ENCODE measurements around the gene SLC34A3.

The SLC34A3 gene

DNA sequence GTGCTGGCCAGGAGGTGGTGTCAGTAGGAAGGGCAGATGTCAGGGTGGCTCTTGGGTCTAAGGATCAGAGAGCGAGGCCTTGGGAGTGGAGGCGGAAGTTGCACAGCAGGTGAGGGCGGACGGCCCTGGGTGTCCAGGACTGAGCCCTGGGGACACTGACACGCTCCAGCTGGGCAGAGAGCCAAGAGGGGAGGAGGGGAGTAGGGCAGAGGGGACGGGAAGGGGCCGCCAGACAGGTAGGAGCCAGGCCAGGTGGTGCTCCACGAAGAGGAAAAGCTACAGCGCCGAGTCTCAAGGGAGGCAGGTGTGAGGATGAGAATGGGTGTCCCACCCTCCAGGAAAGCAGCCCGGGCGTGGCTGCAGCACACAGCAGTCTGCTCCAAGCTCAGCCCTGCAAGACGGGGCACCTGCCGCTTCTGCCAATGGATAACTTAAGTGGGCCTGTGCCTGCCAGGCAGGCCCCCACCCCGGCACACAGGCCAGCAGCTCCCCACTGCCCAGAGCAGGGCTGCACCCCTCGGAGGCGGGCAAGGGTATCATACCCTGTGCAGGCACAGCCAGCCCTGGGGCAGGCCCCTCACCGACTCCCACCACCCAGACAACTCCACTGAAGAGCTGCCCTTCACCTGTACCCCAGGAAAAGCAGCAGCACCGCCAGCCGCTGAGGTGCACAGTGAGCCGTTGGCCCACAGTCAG lies 35.0 kb upstream of the SLC34A3 start:
- DNase-seq (ENCODE audit: low spot score) = peak; percentile 47

- DNase-seq (ENCODE audit: low spot score) = peak; percentile 81
These were observed 32.4 kb upstream of the SLC34A3 start for GRCh38 chr9:137198051-137198901.

DNA sequence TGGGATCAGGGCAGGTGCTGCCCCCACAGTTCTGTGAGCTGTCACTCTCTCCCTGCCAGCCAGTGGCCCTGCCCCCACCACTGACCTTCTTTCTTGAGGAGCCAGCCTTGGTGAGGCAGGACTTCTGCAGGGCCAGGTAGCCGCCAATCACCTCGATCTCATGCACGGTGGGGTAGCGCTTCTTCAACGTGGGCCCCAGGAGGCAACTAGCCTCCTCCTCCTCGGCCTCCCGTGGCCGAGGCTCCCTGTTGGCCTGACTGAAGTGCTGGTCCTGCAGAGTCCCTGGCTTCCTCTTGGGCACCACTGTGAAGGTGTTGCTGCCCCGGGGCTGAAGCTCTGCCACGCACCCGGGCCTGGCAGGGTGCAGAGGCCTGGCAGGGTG lies 31.8 kb upstream of the SLC34A3 start:
- DNase-seq (ENCODE audit: low spot score) = no peak

GRCh38 chr9:137199411-137200121 lies 31.1 kb upstream of the SLC34A3 start:
- DNase-seq (ENCODE audit: low spot score) = no peak

DNA sequence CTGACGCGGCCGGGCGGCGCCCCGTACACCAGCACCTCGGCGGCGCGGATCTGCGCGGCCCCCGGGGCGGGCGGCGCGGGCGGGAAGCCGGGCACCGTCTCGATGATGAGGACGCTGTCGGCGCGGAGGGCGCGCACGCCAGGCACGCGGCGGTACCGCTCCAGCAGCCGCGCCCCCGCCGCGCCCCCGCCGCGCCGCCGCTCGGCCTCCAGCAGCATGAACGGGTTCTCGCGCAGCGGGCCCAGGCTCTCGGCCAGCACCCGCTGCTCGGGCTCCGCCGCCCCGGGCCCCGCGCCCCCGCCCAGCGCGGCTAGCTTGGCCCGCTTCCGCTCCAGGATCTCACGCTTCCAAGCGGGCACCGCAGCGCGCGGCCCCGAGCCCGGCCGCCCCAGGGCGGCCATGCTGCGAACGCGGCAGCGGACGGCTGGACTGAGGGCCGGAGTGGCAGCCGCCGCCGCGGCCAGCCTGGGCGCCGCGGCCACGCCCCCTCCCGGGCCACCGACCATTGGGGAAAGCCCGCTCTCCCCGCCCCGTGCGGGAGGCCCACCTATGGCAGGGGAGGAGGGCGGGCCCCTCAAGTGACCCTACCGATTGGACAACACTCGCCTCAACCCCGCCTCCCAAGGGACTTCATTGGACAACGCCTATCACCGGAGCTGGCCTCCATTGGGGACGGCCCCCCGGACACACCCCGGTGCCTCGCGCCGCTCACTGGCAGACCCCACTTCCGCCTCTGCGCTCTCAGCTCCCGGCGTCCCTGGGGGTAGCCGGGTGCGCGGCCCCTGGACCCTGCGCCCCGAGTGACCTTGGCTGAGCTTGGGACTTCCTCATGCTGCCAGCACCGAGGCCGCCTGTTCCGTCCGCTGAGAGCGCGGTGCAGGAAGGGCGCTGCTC lies 30.1 kb upstream of the SLC34A3 start, which contains the start of gene TPRN:
TPRN (minus strand) TSS at position 431 of the 894 bp plus-strand sequence; CDS start at position 401, 30 bp downstream.
- peak; percentile 99 for DNase-seq (ENCODE audit: low spot score)

- no peak for DNase-seq (ENCODE audit: low spot score)
These were observed 29.4 kb upstream of the SLC34A3 start for GRCh38 chr9:137201205-137201868.

- no peak for DNase-seq (ENCODE audit: low spot score)
These were observed 27.7 kb upstream of the SLC34A3 start for GRCh38 chr9:137202966-137203365.

- DNase-seq (ENCODE audit: low spot score) = no peak
These were observed 26.0 kb upstream of the SLC34A3 start for GRCh38 chr9:137204731-137205125.

DNA sequence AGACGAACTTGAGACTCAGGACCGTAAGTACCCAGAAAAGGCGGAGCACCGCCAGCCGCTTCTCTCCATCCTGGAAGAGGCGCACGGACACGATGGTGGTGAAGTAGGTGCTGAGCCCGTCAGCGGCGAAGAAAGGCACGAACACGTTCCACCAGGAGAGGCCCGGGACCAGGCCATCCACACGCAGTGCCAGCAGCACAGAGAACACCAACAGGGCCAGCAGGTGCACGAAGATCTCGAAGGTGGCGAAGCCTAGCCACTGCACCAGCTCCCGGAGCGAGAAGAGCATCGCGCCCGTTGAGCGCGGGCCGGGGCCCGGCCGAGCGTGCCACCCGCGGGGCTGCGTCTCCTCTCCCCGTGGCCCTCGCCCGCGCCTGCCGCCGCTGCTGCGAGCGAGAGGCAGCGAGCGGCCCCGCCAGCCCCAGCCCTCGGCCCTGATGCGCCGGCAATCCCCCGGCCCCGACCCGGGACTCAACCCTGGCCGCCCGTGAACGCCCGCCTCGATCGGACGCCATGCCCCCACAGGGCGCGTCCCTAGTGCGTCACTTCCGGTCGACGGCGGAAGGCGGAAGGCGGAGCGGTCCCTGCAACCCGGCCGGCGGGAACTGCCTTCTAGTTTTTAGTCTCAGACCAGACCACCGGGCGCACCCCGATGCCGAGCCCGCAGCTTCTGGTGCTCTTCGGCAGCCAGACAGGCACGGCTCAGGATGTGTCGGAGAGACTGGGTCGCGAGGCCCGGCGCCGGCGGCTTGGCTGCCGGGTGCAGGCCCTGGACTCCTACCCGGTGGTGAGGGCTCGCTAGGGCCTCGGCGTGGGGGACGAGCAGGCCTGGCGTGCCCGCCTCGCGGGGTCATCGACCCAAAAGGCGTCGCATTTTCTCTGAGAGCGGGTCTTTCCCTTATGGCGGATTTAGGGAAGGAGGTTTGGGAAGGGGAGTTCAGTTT lies 25.3 kb upstream of the SLC34A3 start, which contains the start of the genes NDOR1 and TMEM203:
NDOR1 (plus strand) TSS at position 575 of the 944 bp plus-strand sequence; CDS start at position 653, 78 bp downstream.
TMEM203 (minus strand) TSS at position 523 of the 944 bp plus-strand sequence; CDS start at position 289, 234 bp downstream.
- DNase-seq (ENCODE audit: low spot score) = peak; percentile 82

- no peak for DNase-seq (ENCODE audit: low spot score)
These were observed 24.1 kb upstream of the SLC34A3 start for GRCh38 chr9:137206602-137207001.

- no peak for DNase-seq (ENCODE audit: low spot score)
These were observed 19.2 kb upstream of the SLC34A3 start for GRCh38 chr9:137211532-137211931.

DNA sequence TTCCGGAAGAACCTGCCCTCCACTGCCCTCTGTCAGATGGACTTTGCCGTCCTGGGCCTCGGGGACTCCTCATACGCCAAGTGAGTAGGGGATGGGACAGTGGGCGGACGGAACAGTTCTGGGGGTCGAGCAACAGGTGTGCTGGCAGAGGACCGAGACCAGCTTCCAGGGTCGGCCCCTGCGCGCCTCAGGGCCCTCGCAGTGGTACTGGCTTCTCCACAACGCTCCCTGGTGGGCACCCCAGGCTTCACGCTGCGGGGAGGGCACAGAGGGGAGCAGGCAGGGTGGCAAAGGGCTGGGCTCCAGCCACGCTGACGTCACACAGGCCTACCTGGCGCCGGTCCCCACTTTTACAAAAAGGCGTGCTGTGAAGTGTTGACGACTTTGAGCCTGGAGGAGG lies 18.2 kb upstream of the SLC34A3 start:
- no peak for DNase-seq (ENCODE audit: low spot score)

DNA sequence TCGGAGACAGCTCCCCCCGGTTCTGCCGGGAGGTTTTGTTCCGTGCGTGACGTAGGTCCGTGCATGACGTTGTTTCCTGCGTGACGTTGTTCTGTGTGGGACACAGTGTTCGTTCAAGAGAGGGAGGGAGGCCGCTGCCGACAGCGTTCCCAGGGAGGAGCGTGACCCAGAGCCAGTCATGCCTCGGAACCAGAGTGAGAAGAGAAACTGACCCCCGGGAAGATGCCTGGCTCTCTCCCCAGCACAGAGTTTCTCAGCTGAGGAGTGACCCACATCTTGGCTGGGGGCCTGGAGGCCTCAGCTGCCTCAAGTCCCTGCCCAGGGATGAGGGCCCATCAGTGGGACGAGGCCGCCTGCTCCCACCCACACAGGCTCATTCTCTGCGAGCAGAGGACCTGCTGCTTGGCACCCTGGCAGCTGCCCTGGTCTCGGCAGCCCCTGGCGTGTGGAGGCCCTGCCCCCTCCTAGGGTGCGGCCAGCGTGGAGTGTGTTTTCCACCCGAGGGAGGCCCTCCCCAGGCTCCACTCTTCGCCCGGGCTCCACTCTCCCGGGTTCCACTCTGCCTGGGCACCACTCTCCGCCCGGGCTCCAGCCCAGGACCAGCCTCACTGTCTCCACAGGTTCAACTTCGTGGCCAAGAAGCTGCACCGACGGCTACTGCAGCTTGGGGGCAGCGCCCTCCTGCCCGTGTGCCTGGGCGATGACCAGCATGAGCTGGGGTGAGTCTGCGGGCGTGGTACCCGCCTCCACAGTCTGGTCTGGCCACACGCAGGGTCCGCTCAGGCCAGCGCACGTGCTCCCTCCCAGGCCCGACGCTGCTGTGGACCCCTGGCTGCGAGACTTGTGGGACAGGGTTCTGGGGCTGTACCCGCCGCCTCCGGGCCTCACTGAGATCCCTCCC lies 17.3 kb upstream of the SLC34A3 start:
- DNase-seq (ENCODE audit: low spot score) = no peak

GRCh38 chr9:137214620-137215019 lies 16.1 kb upstream of the SLC34A3 start:
- no peak for DNase-seq (ENCODE audit: low spot score)

- no peak for DNase-seq (ENCODE audit: low spot score)
These were observed 15.3 kb upstream of the SLC34A3 start for GRCh38 chr9:137215196-137215986.

GRCh38 chr9:137216188-137216965 lies 14.3 kb upstream of the SLC34A3 start:
- no peak for DNase-seq (ENCODE audit: low spot score)
